SU-DHL-6 (cell line): ENCODE data around the gene GATAD2A.

Source experiments
- H2AFZ ChIP-seq: fragments of 200-600 bp; sonication (generic); 2 replicates; pipeline ENCODE4 v1.6.1; 2014; ENCODE audit warnings: low read depth, mild to moderate bottlenecking, moderate library complexity, mixed read lengths, antibody characterized with exemption, low read length; ENCODE audit not compliant: severe bottlenecking
- H3F3A ChIP-seq: fragments of 200-600 bp; shearing (Covaris generic); 2 replicates; pipeline ENCODE4 v1.6.0; 2016; ENCODE audit warnings: antibody characterized with exemption, mild to moderate bottlenecking; ENCODE audit not compliant: insufficient read depth
- H3K27ac ChIP-seq: fragments of 200-600 bp; sonication (generic); 2 replicates; pipeline ENCODE4 v1.5.1; 2016; ENCODE audit warnings: low read depth, mild to moderate bottlenecking, low read length, moderate library complexity, mixed read lengths
- H3K27me3 ChIP-seq: fragments of 200-600 bp; sonication (generic), shearing (Covaris generic); 2 replicates; pipeline ENCODE4 v1.6.0; 2014; ENCODE audit warnings: mild to moderate bottlenecking, low read length
- H3K36me3 ChIP-seq: fragments of 200-600 bp; sonication (generic); 2 replicates; pipeline ENCODE4 v1.6.1; 2014; ENCODE audit warnings: mild to moderate bottlenecking, low read length, mixed read lengths
- H3K4me2 ChIP-seq: fragments of 300-600, 200-600 bp; shearing (Covaris generic), sonication (generic); 2 replicates; pipeline ENCODE4 v1.6.0; 2014; ENCODE audit warnings: low read length, low read depth, mild to moderate bottlenecking; ENCODE audit not compliant: poor library complexity, severe bottlenecking
- H3K4me3 ChIP-seq: fragments of 200-600 bp; sonication (generic); 2 replicates; pipeline ENCODE4 v1.5.1; 2014; ENCODE audit warnings: antibody characterized with exemption, low read length, mild to moderate bottlenecking, mixed read lengths; ENCODE audit not compliant: insufficient read depth, poor library complexity, severe bottlenecking
- H3K79me2 ChIP-seq: fragments of 200-600 bp; sonication (generic); 2 replicates; pipeline ENCODE4 v1.6.1; 2014; ENCODE audit warnings: mild to moderate bottlenecking, low read length, moderate library complexity; ENCODE audit not compliant: insufficient read depth
- H3K9ac ChIP-seq: fragments of 200-600 bp; sonication (generic); 2 replicates; pipeline ENCODE4 v1.7.0; 2014; ENCODE audit warnings: mild to moderate bottlenecking, low read length
- H3K9me2 ChIP-seq: fragments of 200-600 bp; sonication (generic); replicated peaks from 2 replicates; pipeline ENCODE4 v1.6.1; 2014; ENCODE audit warnings: low read length; ENCODE audit not compliant: insufficient read depth
- H3K9me3 ChIP-seq: fragments of 200-600 bp; sonication (generic); 2 replicates; pipeline ENCODE4 v1.6.1; 2014; ENCODE audit warnings: low read length, mixed read lengths; ENCODE audit not compliant: insufficient read depth
- H4K20me1 ChIP-seq: fragments of 200-600 bp; sonication (generic); 2 replicates; pipeline ENCODE4 v1.6.1; 2014; ENCODE audit warnings: low read depth, mild to moderate bottlenecking, antibody characterized with exemption, low read length, moderate library complexity, mixed read lengths
- EZH2phosphoT487 ChIP-seq: fragments of 200-600 bp; sonication (generic), shearing (Covaris generic); conservative IDR thresholded peaks from 2 replicates; pipeline ENCODE4 v1.6.1; 2018; ENCODE audit warnings: mild to moderate bottlenecking, antibody characterized with exemption, low read length, moderate library complexity, mixed read lengths
- TF ChIP-seq, protein P1 (sequence below): fragments of 200-600 bp; sonication (generic); IDR thresholded peaks from one replicate; pipeline ENCODE4 v1.5.1; 2017; ENCODE audit warnings: antibody characterized with exemption, mild to moderate bottlenecking, low read length, moderate library complexity; ENCODE audit not compliant: insufficient read depth, poor library complexity, severe bottlenecking

The GATAD2A gene

DNA sequence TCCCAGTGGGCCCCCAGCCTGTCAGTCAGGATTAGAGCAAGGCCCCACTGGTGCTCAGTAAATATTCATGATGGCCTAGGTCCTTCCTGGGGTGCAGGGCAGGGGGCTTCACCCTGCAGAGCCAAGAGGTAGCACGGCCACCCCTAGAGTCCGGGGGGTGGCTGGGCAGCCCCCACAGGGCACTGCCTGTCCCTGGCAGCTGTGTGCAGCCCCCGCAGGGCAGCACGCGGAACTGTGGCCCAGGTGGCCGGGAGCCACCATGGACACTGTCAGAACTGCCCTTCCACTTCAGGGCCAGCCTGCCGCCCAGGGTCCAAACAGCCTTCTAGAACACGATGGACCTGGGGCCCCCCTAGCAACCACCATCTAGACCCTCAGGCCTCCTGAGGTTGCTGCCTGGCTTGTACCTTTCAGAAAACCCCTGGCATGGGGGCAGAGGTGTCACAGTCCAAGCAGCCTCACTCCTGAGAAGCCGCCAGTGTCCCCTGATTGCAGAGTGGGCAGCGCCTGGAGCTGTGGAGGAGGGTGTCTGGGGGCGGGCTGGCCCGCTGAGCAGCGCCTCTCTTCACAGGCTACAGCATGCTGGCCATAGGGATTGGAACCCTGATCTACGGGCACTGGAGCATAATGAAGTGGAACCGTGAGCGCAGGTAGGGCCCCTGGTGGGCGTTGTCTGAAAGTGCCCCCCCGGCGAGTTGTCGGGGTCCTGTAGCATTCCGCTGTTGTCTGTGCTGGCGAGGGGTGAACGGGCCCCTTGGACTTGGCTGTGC is 120.3 kb downstream of the GATAD2A start:
- H2AFZ ChIP-seq, result no peak overlapping the region
- H3K79me2 ChIP-seq, result peaks cover 49% of the 10 kb centered on the region
- H3K36me3 ChIP-seq, result no peaks in the 10 kb centered on the region
- no peaks in the 10 kb centered on the region for H3K27me3 ChIP-seq
- peak overlapping the region; percentile 93 for H3K27ac ChIP-seq
- H3K9ac ChIP-seq, result peak overlapping the region; percentile 54
- H3K9me2 ChIP-seq, result no peaks in the 10 kb centered on the region
- H3F3A ChIP-seq, result peaks cover 41% of the 10 kb centered on the region
- peak overlapping the region; percentile 4 for H3K4me3 ChIP-seq
- peak overlapping the region; percentile 72 for H3K4me2 ChIP-seq
- TF ChIP-seq, protein P1, sequence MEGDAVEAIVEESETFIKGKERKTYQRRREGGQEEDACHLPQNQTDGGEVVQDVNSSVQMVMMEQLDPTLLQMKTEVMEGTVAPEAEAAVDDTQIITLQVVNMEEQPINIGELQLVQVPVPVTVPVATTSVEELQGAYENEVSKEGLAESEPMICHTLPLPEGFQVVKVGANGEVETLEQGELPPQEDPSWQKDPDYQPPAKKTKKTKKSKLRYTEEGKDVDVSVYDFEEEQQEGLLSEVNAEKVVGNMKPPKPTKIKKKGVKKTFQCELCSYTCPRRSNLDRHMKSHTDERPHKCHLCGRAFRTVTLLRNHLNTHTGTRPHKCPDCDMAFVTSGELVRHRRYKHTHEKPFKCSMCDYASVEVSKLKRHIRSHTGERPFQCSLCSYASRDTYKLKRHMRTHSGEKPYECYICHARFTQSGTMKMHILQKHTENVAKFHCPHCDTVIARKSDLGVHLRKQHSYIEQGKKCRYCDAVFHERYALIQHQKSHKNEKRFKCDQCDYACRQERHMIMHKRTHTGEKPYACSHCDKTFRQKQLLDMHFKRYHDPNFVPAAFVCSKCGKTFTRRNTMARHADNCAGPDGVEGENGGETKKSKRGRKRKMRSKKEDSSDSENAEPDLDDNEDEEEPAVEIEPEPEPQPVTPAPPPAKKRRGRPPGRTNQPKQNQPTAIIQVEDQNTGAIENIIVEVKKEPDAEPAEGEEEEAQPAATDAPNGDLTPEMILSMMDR, result peak; percentile 18
- no peak for TF ChIP-seq EZH2phosphoT487
- no peaks in the 10 kb centered on the region for H3K9me3 ChIP-seq
- H4K20me1 ChIP-seq, result no peaks in the 10 kb centered on the region

DNA sequence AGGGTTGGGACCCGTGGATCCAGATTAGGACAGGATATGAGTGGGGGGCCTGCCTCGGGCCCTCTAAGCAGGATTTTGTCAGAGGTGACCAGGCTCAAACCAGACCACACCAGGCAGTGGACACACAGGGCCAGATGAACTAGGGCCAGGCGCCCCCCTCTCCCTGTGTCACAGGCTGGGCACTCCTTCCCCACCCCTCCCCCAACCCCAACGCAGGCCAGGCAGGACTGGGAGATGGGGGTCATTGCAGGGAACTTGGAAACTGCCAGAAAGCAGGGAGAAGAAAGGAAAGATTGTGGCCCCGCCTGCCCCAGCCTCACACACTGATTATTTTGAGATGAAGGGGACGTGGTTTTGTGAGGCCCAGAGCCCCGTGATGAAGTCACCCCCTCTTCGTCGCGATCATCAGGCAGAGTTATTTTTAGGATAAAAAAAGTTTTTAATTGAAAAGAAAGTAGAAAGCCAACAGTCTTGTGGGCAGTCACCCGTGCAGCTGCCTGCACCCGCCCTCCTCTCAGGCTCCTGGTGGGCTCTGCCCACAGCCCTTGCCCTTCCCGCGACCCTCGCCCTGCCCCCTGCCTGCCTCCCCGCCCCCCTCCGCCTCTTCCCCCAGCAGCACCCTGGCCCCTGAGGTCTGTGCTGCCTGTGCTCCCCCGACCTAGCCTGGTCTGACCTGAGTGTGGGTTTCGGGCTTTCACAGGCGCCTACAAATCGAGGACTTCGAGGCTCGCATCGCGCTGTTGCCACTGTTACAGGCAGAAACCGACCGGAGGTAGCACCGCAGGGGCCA is 121.3 kb downstream of the GATAD2A start:
- Histone ChIP-seq H3K36me3 (no peaks in the 10 kb centered on the region), H3K9me2 (no peaks in the 10 kb centered on the region), H3K4me3 (peak overlapping the region; percentile 4), H3K27ac (peak overlapping the region; percentile 93), H3F3A (peaks cover 47% of the 10 kb centered on the region), H3K9ac (peak overlapping the region; percentile 54), H3K9me3 (no peaks in the 10 kb centered on the region), H3K4me2 (peak overlapping the region; percentile 72), H3K27me3 (no peaks in the 10 kb centered on the region), H2AFZ (no peak overlapping the region), H3K79me2 (peaks cover 39% of the 10 kb centered on the region), H4K20me1 (no peaks in the 10 kb centered on the region)
- no peak for TF ChIP-seq EZH2phosphoT487
- TF ChIP-seq, protein P1, result no peak

- Histone ChIP-seq H4K20me1 (no peaks in the 10 kb centered on the region), H3K9ac (peak overlapping the region; percentile 15; the same call in 1 of the 2 replicates), H3K27ac (peak overlapping the region; percentile 93), H2AFZ (no peak overlapping the region), H3K27me3 (no peaks in the 10 kb centered on the region), H3K4me3 (no peak overlapping the region), H3K4me2 (peak overlapping the region; percentile 72), H3K9me2 (no peaks in the 10 kb centered on the region), H3F3A (peaks cover 47% of the 10 kb centered on the region), H3K79me2 (peaks cover 34% of the 10 kb centered on the region), H3K9me3 (no peaks in the 10 kb centered on the region), H3K36me3 (no peaks in the 10 kb centered on the region)
- no peak for TF ChIP-seq EZH2phosphoT487
- TF ChIP-seq, protein P1, result no peak
Observed at GRCh38 chr19:19527371-19527656, 121.8 kb downstream of the GATAD2A start.
